Left lung (tissue), 10 donors: ENCODE data around the gene DNAJC8. TPM values are rescaled to one million over a fixed set of nuclear protein-coding genes. Genes with fewer than 3 reads are reported as not detected.

Source experiments
- ATAC-seq: fragments of 200-7000 bp; cut with Tn5 transposase; one replicate; pipeline ENCODE4 v1.9.1; 2020; ENCODE audit warnings: moderate library complexity
- DNase-seq, 4 donors: peaks; one replicate each; pipeline ENCODE4 v3.0.0-alpha.2; 2013 to 2020
- H3K27ac ChIP-seq, 2 donors: fragments of 200-600 bp; sonication (generic) in 1 of 2; one replicate each; pipeline versions ENCODE4 v1.5.0 to v1.8.0; 2020 to 2021
- H3K27me3 ChIP-seq, 2 donors: fragments of 200-600 bp; sonication (generic) in 1 of 2; one replicate each; pipeline versions ENCODE4 v1.5.0 to v1.8.0; 2020 to 2021
- H3K36me3 ChIP-seq, 2 donors: fragments of 200-600 bp; sonication (generic) in 1 of 2; one replicate each; pipeline versions ENCODE4 v1.5.0 to v1.8.0; 2020 to 2021
- H3K4me1 ChIP-seq, 2 donors: fragments of 200-600 bp; one replicate each; pipeline ENCODE4 v1.8.0; 2021
- H3K4me3 ChIP-seq, 2 donors: fragments of 200-600 bp; sonication (generic) in 1 of 2; one replicate each; pipeline versions ENCODE4 v1.5.0 to v1.8.0; 2020 to 2021; ENCODE audit warnings: mild to moderate bottlenecking in 1 of 2
- H3K9me3 ChIP-seq, 2 donors: fragments of 200-600 bp; sonication (generic) in 1 of 2; one replicate each; pipeline versions ENCODE4 v1.5.0 to v1.8.0; 2020 to 2021
- intact Hi-C, 2 donors: fragments of 100-400 bp; cut with DNase I; formaldehyde crosslinking; loops; one replicate each; pipeline versions ENCODE4 v1.11.2 to v1.14.2; 2022
- polyA plus RNA-seq, 6 donors: library from polyadenylated mRNA; unstranded; fragments of 120-200 nt; gene quantifications; one replicate each; pipeline ENCODE4 v1.2.1, GENCODE V29; 2013; ENCODE audit not compliant: insufficient read length in 6 of 6
- total RNA-seq, 2 donors: library from RNA; stranded (reverse); fragmentation: NEBNext Ultra II Directional; extraction: Animal tissue kit (Norgen Biotek cat#: 25700); gene quantifications; one replicate each; pipeline ENCODE4 v1.2.1, GENCODE V29; 2021
- TF ChIP-seq, protein P1 (sequence below), 2 donors: fragments of 200-600 bp; sonication (generic) in 1 of 2; IDR thresholded peaks; one replicate each; pipeline versions ENCODE4 v1.5.0 to v1.8.0; 2021; ENCODE audit warnings: antibody characterized with exemption in 2 of 2
- donor health status: DM: no; HTN: yes; CAD: no.
- donor health status: DM: no; HTN: no; CAD: no.

The DNAJC8 gene
- total and polyA plus RNA-seq, 8 donors: 65.2 to 151 (median 135) TPM

DNA sequence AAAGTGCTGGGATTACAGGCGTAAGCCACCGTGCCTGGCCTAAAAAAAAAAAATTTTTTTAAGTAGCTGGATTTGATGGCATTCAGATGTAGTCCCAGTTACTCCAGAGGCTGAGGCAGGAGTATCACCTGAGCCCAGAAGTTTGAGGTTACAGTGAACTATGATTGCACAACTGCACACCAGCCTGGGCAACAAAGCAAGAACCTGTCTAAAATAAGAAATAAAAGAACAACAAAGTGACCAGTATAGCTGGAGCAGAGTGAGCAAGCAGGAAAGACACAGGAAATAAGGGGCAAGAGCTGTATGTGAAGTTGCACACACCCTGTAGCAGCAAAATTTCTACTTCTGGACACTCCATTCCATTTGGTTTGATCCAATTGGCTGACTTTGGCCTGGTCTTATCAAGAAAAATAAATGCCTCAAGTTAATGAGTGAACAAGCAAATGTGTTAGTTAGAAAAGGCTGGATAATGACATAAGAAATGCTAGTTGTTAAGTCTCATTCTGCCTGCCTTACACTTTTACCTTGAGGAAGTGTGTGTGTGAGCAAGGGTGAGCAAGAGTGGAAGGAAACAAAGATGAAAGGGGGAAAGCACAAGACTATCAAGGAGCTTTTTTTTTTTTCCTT, 11.0 kb upstream of the DNAJC8 start:
- H3K27me3 ChIP-seq: no peaks in the 10 kb centered on the region
- intact Hi-C loops: no loop called here
- H3K4me3 ChIP-seq: no peak overlapping the region
- no peaks in the 10 kb centered on the region for H3K36me3 ChIP-seq
- TF ChIP-seq, protein P1, sequence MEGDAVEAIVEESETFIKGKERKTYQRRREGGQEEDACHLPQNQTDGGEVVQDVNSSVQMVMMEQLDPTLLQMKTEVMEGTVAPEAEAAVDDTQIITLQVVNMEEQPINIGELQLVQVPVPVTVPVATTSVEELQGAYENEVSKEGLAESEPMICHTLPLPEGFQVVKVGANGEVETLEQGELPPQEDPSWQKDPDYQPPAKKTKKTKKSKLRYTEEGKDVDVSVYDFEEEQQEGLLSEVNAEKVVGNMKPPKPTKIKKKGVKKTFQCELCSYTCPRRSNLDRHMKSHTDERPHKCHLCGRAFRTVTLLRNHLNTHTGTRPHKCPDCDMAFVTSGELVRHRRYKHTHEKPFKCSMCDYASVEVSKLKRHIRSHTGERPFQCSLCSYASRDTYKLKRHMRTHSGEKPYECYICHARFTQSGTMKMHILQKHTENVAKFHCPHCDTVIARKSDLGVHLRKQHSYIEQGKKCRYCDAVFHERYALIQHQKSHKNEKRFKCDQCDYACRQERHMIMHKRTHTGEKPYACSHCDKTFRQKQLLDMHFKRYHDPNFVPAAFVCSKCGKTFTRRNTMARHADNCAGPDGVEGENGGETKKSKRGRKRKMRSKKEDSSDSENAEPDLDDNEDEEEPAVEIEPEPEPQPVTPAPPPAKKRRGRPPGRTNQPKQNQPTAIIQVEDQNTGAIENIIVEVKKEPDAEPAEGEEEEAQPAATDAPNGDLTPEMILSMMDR (IDR thresholded peaks at IDR 0.05): no peak
- ATAC-seq (no peak), DNase-seq (no peak)
- H3K27ac ChIP-seq: peak overlapping the region; percentile 3 to 72
- H3K9me3 ChIP-seq: no peaks in the 10 kb centered on the region
- peaks cover 13 to 49% of the 10 kb centered on the region in 2 donors for H3K4me1 ChIP-seq

DNA sequence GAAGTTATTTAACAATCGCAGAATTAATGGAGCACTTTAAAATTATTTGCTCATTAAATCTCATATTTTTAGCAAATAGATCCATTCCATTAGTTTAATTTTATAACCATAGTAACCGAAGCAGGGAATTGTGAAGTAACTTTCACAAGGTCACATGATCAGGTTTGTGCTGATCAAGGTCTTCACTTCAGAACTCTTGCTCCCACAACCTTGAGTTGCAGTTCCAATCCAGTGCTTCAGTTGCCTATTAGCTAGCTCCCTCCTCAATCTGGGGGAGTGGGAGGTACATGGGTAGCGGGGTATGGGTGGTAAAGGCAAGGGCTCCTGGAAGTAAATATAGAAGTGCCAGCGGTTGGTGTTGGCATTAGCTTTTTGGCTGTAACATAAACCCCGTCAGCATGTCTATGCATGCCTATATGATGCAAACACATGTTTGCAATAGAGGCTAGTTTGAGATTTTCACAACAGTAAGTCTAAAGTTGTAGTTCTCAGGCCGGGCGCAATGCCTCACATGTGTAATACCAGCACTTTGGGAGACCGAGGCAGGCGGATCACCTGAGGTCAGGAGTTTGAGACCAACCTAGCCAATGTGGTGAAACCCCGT, 8.9 kb upstream of the DNAJC8 start:
- intact Hi-C loops: no loop called here

DNA sequence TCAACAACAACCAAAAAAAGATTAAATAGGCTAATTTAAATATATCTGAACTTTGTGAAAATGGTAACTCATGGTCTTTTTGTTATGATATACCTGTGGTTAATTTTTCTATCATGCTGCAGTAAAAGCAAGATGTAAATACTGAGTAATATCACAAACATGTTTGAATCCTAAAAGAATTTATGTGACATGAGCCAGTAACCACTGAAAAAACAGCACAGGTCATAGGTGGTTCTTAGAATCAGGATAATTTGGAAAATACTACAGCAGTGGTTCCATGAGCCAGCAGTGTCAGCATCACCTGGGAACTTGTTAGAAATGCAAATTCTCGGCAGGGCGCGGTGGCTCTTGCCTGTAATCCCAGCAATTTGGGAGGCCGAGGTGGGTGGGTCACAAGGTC, 7.2 kb upstream of the DNAJC8 start:
- H3K4me1 ChIP-seq: peaks cover 0 to 40% of the 10 kb centered on the region in 2 donors
- TF ChIP-seq, protein P1 (IDR thresholded peaks at IDR 0.05): no peak
- H3K9me3 ChIP-seq: no peaks in the 10 kb centered on the region
- no peak overlapping the region for H3K4me3 ChIP-seq
- no peak for DNase-seq
- intact Hi-C loops: no loop called here
- no peak overlapping the region for H3K27ac ChIP-seq
- H3K27me3 ChIP-seq: no peaks in the 10 kb centered on the region
- H3K36me3 ChIP-seq: no peaks in the 10 kb centered on the region
- ATAC-seq: no peak

More for the DNA sequence above, 8.9 kb upstream of the DNAJC8 start:
- ATAC-seq (no peak), DNase-seq (no peak)
- H3K4me3 ChIP-seq: no peak overlapping the region
- no peaks in the 10 kb centered on the region for H3K9me3 ChIP-seq
- TF ChIP-seq, protein P1 (IDR thresholded peaks at IDR 0.05): no peak
- no peaks in the 10 kb centered on the region for H3K36me3 ChIP-seq
- peaks cover 0 to 45% of the 10 kb centered on the region in 2 donors for H3K4me1 ChIP-seq
- H3K27ac ChIP-seq: no peak overlapping the region
- no peaks in the 10 kb centered on the region for H3K27me3 ChIP-seq

DNA sequence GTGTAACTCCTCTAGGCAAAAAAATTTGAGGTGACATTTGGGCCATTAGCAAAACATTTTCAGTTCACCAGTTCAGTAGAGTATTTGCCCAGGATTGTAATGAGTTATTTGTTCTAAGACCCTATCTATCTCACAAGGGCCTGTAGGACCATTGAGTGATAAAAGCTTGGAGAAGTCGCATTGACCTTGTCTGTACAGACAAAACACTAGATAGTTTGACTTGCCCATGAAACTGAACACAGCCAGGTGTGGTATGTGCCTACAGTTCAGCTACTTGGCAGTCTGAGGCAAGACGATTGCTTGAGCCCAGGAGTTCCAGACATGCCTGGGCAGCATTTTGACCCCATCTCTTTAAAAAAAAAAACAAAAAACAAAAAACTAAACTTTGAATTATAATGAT, 6.2 kb upstream of the DNAJC8 start:
- no peak for ATAC-seq
- no peaks in the 10 kb centered on the region for H3K27me3 ChIP-seq
- no peaks in the 10 kb centered on the region for H3K9me3 ChIP-seq
- H3K4me1 ChIP-seq: peaks cover 0 to 33% of the 10 kb centered on the region in 2 donors
- no peak overlapping the region for H3K4me3 ChIP-seq
- TF ChIP-seq, protein P1 (IDR thresholded peaks at IDR 0.05): no peak
- intact Hi-C loops: no loop called here
- no peak overlapping the region for H3K27ac ChIP-seq
- no peaks in the 10 kb centered on the region for H3K36me3 ChIP-seq
- no peak for DNase-seq

DNA sequence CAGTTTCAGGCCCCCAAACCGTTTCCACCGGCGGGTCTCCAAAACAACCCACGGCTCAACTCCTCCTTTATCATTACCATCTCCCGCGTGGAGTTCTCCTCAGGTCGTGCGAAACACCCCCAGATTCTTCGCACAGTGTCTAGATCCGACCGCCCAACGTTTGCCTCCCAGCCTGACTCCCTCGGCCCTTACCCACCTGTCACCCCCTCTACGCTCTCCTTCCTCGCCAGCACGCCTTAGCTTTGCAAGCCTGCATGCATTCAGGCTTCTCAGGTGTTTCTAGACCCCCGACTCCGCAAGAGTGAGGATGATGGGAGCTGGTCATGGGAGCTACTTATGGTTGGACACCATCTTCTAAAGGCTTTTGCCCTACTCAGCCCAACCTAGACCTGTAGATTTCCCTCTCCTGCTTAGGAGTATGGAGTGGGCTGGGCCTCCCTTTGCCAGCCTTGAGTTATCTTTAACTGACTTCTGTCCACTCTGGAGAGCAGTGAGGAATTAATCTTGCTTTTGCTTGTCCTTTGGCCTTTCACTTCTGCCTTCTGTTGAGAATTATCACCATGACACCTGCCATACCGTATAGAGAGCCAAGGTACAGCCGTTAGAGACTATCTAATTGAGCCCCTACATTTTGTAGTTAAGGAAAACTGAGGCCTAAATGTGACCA, 4.0 kb upstream of the DNAJC8 start:
- H3K9me3 ChIP-seq: no peaks in the 10 kb centered on the region
- DNase-seq (no peak), ATAC-seq (peak; percentile 2)
- H3K36me3 ChIP-seq: no peaks in the 10 kb centered on the region
- intact Hi-C loops: no loop called here
- TF ChIP-seq, protein P1 (IDR thresholded peaks at IDR 0.05): no peak
- peaks cover 5 to 38% of the 10 kb centered on the region in 2 donors for H3K4me1 ChIP-seq
- no peaks in the 10 kb centered on the region for H3K27me3 ChIP-seq
- peak overlapping the region; percentile 4 to 94 for H3K27ac ChIP-seq
- H3K4me3 ChIP-seq: peak overlapping the region; percentile 92 to 95
